Middle frontal gyrus (tissue), 1 donor: ENCODE results near the gene CRYBA4.
A peak's percentile ranks its signal among the peaks of the same experiment; 100 is the strongest.

Experiments used
- DNase-seq: peaks from one replicate; pipeline ENCODE4 v3.0.0-alpha.2; 2015; ENCODE audit warnings: low spot score; ENCODE audit errors: extremely low spot score

CRYBA4 gene

DNA sequence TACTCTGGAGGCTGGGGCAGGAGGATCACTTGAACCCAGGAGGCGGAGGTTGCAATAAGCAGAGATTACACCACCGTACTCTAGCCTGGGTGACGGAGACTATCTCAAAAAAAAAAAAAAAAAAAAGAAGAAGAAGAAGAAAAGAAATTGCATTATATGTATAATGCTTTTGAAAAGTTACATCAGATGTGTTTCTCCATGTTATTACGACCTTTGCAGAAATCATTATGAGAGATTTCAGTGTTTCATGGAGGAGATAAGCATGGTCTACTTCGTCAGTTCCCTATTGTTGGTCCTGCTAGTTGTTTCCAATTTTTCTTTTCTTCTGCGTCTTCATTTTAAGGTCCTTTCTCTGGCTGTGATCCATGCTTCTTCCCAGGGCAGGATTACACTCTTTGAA lies 38.6 kb downstream of the CRYBA4 start:
- no peak for DNase-seq

DNA sequence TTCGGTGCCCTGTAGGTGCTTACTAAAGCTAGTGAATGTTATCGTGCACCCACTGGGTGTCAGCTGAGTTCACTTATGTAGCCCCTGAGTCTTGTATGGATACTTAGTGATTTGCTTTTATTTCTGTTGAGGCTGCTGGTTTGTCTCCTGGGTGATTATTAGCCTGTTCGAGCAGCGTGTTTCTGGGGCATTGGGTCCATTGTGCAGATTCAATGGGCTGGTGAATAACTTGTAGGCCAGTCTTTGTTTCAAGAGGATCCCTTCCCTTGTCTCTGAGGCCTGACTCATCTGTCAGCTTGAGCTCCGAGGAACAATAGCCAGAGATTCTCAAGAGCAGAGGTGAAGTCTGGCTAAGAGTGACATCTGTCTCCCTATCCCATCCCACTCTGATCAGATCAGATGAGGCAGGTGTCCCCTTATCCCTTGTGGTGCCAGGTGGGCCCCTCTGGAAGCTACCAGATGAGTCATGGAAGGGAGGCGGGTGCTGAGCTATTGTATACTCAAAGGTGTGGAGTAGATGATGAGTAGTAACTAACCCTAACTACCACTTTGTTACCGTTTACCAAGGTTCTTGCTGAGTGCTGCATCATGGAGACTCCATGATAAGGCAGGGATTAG lies 39.3 kb downstream of the CRYBA4 start:
- no peak for DNase-seq

DNA sequence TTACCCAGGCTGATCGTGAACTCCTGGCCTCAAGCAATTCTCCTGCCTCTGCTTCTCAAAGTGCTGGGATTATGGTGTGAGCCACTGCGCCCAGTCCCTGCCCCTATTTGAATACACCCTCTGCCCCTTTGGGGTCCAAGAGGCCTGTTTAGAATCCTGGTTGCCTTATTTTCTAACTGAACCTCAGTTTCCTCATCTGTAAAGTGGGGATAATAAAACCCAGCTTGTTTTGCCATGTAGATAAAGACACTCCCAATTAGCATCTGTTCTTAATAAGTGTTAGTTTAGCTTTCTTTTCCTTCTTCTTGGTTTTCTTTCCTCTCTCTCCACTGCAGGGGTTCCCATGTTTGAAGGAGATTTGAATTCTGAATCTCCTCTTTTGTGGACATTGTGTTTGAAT lies 40.4 kb downstream of the CRYBA4 start:
- no peak for DNase-seq

DNA sequence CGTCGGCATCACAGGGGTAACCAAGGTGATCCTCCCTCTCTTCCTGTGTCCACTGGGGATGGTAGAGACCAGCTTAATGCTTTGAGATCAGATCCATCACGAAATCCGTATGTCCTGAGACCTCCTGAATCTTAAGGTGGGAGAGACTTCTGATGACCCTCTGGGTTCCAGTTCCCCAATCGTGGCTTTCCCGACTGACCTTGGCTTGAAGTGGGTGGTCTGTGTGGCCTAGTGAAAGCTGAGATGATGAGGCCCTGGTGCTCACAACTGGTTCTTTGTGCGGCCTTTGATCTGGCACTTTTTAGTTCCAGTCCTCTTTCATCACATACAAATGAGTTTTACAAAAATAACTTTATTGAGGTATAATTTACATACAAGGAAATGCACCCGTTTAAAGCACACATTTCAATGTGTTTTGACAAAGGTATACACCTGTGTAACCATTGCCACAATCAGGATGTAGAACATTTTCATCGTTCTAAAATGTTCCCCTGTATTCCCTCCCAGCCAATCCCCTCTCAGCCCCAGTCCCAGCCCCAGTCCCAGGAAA lies 41.7 kb downstream of the CRYBA4 start:
- no peak for DNase-seq

DNA sequence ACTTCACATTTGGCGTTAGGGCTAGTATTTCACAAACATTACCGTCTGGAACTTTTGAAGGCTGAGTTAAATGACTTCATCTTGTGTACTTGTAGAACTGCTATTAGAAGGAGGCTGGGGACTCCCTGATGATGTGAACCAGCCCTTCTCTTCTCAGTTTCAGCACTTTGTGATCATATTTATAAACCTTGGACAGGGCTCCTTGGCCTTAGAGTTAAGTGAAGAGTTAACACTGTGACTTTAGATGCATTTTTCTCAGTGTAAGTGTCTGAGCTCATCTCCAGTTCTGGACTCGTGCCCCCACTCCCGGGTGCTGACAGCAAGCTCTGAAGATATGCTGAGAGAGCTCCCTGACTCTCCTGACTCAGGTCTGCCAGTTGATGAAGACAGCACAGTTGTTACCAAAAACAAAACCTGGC lies 44.1 kb downstream of the CRYBA4 start:
- DNase-seq: no peak

DNA sequence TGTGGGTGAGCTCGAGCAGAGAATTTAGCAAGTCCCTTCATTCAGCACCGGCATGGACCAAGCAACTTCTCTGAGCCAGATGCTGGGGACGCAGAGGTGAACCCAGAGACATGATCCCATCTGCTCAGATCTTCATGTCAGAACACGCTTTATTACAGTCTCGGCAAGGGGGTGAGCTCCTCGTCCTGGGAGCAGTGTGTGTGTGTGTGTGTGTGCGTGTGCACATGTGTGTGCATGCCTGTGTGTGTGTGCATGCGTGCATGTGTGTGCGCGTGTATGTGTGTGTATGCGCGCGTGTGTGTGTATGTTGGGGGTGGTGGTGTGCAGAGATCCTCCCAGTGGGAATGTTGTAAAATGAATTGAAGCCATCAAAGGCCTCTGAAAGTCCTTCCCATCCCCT lies 45.4 kb downstream of the CRYBA4 start:
- no peak for DNase-seq

DNA sequence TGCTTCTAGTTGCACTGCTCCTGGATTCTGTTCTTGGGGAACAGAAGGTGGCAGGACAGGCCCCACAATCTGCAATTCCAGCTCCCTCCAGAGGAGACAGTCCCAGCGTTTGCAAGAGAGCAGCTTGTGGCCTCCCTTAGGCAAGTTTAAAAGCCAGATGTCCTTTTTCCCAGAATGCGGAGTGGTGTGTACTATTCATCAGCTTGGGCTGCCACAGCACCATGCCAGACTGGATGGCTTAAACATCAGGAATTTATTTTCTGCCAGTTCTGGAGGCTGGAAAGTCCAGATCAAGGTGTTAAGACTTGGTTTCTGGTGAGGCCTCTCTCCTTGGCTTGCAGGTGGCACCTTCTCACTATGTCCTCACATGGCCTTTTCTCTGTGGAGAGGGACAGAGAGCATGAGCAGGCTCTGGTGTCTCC lies 47.3 kb downstream of the CRYBA4 start:
- DNase-seq: no peak

DNA sequence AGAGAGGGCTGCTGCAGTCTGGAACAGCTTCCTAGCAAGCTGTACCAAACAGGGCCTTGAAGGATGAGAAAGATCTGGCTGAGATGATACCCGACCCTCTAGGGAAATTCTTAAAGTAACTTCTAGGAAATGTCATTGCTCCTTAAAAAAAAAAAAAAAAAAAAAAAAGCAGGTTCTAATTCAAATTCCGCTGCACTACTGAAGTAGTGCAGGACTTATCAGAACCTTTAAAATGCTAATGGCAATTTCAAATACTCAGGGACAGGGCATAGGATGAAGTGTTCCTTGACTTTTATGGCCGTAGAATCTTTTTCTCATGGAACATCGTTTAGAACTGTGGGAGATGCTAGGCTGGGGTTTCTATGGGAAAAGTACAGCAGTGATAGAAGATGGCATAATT lies 48.7 kb downstream of the CRYBA4 start:
- DNase-seq: no peak

DNA sequence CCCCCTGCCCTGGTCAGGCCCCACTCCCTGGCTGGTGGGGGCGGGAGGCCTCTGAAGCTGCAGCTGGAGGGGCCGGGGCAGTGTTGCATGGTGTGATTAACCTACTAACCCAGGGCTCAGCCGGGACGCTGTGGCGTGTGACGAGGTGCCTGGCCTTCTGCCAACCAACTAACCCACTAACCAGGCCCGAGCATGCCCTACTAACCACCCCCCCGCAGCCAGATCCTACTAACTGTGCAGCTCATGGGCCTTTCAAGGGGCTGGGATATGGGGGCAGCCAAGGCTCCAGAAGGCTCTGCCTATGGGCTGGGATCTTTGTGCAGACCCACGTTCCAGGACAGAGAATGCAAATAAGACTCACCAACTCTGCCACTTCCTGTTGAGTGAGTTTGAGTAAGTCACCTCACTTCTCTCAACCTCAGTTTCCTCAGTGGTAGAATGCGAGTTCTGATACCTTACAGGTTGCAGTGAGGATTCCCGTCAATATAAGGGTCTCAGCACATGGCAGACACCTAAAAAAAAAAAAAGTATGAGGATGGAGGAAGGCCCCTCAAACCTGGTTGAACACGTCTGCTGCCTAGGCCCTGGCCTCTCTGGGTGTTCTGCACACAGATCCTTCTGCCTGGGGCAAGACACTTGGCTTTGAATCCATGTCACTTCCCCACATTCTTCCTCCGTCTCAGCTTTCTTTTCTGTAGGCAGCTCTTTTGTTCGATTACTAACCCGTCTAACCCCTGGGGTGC lies 49.7 kb downstream of the CRYBA4 start:
- DNase-seq: no peak

DNA sequence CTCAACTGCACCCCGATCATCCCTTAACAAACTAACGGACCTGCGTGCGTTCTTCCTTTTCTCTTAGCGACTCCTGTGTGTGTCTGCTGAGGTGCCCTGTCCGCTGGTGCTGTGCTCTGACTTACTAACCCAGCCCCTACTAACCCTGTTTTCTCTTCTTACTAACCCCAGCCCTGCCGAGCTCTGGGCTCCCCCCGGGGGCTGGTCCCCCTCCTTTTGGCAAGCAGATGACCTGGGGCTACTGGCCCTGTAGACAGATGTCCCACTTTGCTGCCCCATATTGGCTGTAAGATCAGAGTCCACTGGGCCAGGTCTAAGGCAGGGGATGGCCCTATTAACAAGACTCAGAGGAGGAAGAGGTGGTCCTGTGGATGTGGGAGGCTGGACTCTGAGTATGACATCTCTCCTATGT lies 50.3 kb downstream of the CRYBA4 start:
- DNase-seq: no peak

DNA sequence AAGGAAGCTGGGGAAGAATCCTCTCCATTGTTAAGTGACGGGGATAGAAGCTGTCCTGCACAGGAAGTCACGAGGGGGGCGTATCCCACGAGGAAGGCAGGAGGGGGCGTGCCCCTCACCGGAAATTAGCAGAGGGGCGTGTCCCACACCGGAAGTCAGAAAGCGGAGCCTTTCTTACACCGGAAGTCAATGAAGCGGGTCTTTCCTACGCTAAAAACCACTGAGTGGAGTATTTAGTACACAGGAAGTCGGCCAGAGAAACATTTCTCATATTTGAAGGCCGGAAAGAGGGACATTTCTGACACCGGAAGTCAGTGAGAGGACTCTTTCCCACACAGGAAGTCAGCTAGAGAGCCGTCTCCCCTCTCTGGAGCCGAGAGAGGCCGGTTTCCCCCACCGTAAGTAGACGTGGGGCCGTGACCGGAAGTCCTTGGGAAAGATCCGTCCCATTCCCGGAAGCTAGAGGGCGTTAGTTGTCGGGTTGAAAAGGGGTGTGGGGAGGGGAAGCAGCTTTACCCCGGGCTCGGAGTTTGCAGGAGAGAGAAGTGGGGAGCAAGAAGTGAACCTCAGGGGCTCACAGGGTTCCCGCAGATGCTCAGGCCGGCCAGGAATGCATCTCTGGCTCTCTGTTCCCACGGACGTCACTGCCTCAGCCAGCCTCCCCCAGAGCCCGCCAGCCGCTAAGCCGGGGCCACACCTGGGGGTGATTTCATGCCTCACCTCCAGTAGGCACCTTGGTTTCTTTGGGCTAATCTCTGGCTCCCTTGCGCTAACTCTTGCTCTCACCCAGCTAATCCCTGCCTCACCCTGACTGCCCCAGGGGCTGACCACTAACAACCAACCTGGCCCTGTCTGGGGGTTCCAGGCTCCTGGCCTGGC lies 51.1 kb downstream of the CRYBA4 start:
- DNase-seq: peak; percentile 88

DNA sequence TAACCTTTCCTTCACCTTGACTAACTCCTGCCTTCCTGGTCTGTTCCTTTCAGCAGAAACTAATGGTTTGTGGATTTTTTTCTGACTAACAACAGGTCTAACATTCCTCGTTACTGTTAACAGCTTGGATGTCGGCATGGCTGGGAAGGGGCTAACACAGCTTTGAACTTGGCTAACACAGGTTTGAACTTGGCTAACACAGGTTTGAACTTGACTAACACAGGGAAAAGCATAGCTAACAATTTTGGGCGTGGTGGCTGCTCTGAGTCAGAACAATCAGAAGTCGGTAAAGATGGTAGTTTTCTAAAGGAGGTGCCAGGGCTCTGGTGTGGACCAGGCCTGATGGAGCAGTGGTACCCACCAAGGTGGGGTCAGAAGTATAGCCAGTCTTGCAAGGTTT lies 51.7 kb downstream of the CRYBA4 start:
- no peak for DNase-seq

DNA sequence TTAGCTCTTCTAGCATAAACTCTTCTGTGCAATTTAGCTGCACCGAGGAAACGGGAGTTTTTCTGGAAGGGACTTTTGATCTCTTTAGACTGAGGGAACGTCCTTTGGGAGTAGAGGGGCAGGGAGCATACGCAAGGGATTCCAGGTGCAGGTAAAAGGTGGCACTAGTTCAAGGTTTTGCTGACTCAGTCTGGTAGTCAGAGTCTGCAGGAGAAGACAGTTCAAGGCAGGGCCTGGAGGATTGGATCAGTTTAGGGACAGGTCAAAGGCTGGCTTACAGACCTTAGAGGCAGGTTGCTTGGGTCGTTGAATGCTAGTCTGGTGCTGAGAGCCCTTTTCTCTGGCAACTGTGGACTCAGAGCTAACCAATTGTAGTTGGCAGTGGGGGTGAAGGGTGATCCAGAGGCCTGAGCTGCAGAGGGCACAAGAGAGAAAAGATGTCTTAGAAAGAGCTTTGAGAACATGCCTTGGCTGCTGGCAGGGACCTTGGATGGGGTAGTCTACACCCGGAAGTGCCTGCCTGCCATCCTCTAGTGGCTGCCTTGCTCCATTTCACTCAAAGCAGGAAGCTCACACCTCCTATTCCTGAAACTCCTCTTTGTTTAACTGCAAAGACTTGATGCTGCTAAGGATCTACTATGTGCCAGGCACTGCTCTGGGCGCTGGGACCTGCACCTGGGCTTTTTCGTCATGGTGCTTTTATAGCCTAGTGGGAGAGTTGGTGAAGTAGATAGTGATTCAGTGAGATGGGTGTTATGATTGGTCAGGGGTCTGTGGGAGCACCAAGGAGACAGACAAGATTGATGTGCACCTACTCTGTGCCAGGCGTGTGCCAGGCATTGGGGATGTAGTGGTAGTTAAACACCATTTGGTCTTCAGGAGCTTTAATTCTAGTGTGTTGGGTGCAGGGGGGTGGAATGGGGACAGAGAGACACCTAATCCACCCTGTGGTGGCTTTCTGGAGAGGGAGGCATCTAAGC lies 52.7 kb downstream of the CRYBA4 start:
- no peak for DNase-seq

DNA sequence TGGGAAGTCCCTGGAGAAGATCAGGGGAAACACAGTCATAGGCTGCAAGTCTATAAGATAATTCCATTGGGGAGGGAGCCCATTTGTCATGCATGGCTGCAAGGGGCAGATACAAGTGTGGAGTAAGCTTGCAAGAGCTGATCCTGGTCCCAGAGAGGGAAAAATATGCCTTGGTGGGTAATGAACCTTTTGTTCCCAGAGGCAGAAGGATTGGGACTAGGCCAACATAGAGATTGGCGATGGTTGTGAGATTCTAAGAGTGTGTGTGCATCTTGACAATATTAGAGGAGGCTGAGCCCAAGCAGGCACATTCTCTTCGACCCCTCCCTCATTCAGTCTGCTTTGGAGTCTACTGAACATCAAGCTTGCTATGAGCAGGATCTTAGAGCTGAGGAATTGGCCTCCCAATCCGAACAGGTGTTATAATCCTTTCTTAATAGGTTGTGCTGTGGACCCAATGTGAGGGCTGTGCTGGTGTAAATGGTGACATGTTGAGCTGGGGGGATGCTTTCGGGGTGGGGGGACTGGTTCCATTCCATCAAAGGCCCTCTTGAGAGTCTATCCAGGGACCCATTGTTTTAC lies 54.0 kb downstream of the CRYBA4 start:
- no peak for DNase-seq

DNA sequence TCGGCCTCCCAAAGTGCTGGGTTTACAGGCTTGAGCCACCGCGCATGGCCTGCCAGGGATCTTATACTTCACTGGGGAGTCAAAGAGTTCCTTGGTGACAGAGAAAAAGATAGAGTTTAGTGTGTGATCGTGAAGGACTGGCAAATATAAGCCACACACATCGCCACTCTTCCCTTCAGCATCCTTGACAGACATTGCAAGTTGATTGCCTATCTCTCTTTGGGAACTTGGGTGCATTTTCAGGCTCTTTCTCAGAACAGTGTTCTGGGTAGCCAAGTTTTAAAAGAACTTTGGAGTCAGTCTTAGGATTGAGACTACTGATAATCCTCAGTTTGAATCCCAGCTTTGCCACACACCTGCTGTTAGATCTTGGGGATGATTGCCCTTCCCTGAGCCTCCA lies 55.5 kb downstream of the CRYBA4 start:
- no peak for DNase-seq

DNA sequence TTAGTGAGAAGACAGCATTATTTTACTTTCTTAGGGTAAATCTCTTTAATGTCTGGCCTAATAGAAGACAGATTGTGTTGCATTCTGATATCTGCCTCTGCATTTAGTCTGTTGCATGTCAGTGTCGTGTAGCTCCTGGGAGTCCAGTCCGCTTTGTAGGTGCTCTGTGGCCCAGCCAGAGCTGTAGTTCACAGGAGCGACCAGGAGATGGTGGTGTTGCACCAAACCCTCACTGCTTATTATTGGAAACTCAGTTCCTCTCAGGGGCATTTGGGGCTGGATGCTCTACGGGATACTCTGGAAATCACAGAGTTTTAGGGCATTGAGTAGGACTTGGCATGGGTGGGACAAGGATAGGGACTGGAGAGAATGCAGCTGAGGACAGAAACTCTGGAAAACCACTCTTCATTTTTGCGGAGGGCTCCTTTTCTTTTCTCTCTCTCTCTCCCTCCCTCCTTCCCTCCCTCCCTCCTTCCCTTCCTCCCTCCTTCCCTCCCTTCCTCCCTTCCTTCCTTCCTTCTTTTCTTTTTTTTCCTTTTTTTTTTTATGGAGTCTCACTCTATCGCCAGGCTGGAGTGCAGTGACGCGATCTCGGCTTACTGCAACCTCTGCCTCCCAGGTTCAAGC lies 57.4 kb downstream of the CRYBA4 start:
- peak; percentile 66 for DNase-seq
